Measurements from ENCODE around the gene CTSL.

DNA sequence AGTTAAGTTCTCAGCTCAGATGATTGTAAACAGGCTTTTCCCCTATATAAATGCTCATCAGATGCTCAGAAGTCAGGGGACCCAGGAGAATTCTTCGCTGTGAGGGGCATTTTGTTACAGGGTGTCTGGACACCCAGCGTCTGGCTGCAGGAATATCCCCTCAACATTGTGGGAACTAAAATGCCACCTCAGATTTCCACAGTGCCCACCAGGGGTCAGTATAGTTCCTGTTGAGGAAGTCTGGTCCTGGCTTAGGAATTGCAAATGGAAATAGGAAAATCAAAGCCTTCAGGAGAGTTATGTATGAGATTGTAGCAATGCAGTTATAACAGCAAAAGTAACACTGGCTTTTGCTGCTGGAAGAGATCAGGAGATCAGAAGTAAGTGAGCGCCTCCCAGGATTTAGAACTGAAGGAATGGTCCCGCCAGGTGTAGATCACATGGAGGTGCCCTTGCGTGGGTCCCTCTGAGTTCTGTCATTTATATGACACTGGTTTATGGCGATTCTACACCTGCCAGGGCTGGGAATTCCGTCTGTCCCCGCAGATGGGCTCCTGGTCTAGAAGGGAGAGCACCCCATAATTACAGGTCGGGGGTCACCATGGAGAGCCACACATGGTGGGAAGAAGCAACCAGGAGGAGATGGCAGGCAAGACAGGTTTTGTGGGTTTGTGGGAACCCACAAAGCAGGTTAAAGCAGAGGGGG is 47.1 kb upstream of the CTSL start:
- TF ChIP-seq HDGF (IDR thresholded peaks at IDR 0.05; ENCODE audit: borderline replicate concordance) (no peak), FOXK2 (IDR thresholded peaks at IDR 0.05) (no peak)
